ENCODE data around the gene NUP133. TPM values are rescaled to one million over a fixed set of nuclear protein-coding genes. Genes with fewer than 3 reads are reported as not detected.
A peak's percentile ranks its signal among the peaks of the same experiment; 100 is the strongest.
"Not testable (repeated sequence)": the region's sequence is repeated elsewhere in the genome, so short reads cannot be mapped to it uniquely, and the experiment has no call there.

NUP133 gene
- total RNA-seq, 3 donors from 2014 or later, result 29.4 to 48.4 (median 31.8) TPM

DNA sequence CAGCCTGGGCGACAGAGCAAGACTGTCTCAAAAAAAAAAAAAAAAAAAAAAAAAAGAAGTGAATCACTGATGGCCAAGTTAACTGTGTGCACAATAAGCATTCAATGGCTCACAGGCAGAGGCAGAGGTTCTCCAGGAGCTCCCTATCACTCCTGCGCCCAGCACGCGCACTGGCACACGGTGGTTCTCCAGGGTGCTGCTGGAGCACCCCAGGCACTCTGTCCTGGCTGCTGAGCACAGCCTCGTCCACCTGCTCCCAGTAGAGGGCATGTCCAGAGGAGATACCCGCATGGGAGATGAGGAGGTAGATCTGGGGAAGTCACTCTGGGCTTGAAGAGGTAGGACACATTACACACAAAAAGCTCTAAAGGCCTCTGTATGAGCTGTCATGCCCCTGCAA lies 21.5 kb upstream of the NUP133 start:
- no peaks in the 10 kb centered on the region for H3K4me1 ChIP-seq
- intact Hi-C loops (cut with DNase I; ENCODE audit: low total_unique reads), result no loop called here
- no peaks in the 10 kb centered on the region for H3K27me3 ChIP-seq
- H3K27ac ChIP-seq, result no peak overlapping the region
- TF ChIP-seq POLR2A (IDR thresholded peaks at IDR 0.05) (no peak), POLR2AphosphoS5 (IDR thresholded peaks at IDR 0.05) (no peak)
- TF ChIP-seq, protein P1, sequence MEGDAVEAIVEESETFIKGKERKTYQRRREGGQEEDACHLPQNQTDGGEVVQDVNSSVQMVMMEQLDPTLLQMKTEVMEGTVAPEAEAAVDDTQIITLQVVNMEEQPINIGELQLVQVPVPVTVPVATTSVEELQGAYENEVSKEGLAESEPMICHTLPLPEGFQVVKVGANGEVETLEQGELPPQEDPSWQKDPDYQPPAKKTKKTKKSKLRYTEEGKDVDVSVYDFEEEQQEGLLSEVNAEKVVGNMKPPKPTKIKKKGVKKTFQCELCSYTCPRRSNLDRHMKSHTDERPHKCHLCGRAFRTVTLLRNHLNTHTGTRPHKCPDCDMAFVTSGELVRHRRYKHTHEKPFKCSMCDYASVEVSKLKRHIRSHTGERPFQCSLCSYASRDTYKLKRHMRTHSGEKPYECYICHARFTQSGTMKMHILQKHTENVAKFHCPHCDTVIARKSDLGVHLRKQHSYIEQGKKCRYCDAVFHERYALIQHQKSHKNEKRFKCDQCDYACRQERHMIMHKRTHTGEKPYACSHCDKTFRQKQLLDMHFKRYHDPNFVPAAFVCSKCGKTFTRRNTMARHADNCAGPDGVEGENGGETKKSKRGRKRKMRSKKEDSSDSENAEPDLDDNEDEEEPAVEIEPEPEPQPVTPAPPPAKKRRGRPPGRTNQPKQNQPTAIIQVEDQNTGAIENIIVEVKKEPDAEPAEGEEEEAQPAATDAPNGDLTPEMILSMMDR (IDR thresholded peaks at IDR 0.05), result no peak
- H3K9me3 ChIP-seq, result no peaks in the 10 kb centered on the region
- no peak overlapping the region for H3K4me3 ChIP-seq
- DNase-seq (ENCODE audit: low spot score in 2 of 2), result no peak
- H3K36me3 ChIP-seq, result peaks cover 10% of the 10 kb centered on the region

DNA sequence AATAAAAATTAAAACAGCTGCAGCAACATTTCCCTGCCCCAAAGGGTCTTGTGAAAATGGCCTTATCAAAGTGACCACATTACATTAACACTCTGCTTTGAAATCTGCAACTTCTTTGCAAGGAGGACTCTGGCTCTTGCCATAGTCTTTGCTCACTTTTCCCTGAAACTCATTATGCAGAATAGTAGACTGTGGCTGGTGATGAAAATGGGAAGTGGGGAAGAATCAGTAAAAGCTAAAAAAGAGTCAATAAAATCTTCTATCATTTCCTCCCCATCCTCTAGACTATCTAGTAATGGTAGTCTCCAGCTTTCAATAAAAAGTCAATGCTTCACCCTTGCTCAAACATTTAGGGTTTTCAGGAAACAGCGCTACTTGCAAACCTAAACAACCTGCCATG lies 18.6 kb upstream of the NUP133 start:
- no peaks in the 10 kb centered on the region for H3K4me1 ChIP-seq
- peaks cover 4% of the 10 kb centered on the region for H3K36me3 ChIP-seq
- intact Hi-C loops (cut with DNase I; ENCODE audit: low total_unique reads), result no loop called here
- no peak for TF ChIP-seq POLR2AphosphoS5 (IDR thresholded peaks at IDR 0.05)
- no peak for TF ChIP-seq POLR2A (IDR thresholded peaks at IDR 0.05)
- no peak overlapping the region for H3K27ac ChIP-seq
- H3K27me3 ChIP-seq, result no peaks in the 10 kb centered on the region
- no peaks in the 10 kb centered on the region for H3K9me3 ChIP-seq
- H3K4me3 ChIP-seq, result no peak overlapping the region
- no peak for DNase-seq (ENCODE audit: low spot score in 2 of 2)

DNA sequence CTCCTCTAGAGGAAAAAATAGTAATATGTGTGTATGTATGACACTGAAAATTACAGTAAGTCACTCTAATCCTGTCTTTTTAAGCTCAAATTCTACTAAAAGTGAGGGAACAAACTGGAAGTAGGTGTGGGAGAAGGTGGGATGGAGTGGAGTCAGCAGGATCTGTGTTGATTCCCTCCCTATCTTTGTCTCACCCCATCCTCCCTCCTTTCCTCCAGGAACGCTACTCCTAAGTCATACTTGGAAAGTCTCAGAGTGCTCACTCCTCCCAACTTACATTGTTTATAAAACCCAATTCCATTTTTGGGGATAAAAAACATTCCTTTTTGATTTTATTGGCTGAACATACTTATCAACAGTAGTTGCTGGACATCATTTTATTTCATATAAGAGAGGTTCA lies 14.9 kb upstream of the NUP133 start:
- intact Hi-C loops (cut with DNase I; ENCODE audit: low total_unique reads), result loop anchor here (5.0 kb wide), 1 partner anchor 161 kb away; no protein-coding TSS in a partner anchor
- TF ChIP-seq POLR2AphosphoS5 (IDR thresholded peaks at IDR 0.05), result no peak
- TF ChIP-seq, protein P1 (IDR thresholded peaks at IDR 0.05), result no peak
- TF ChIP-seq POLR2A (IDR thresholded peaks at IDR 0.05), result no peak
- no peak overlapping the region for H3K4me3 ChIP-seq
- no peak overlapping the region for H3K27ac ChIP-seq
- H3K4me1 ChIP-seq, result no peaks in the 10 kb centered on the region
- DNase-seq (ENCODE audit: low spot score in 2 of 2), result no peak
- no peaks in the 10 kb centered on the region for H3K36me3 ChIP-seq
- no peaks in the 10 kb centered on the region for H3K27me3 ChIP-seq
- no peaks in the 10 kb centered on the region for H3K9me3 ChIP-seq

GRCh38 chr1:229514578-229515275 lies 6.6 kb upstream of the NUP133 start:
- Histone ChIP-seq H3K4me1 (no peaks in the 10 kb centered on the region), H3K4me3 (no peak overlapping the region), H3K27me3 (no peaks in the 10 kb centered on the region), H3K27ac (no peak overlapping the region), H3K36me3 (no peaks in the 10 kb centered on the region), H3K9me3 (no peaks in the 10 kb centered on the region)
- intact Hi-C loops (cut with DNase I; ENCODE audit: low total_unique reads), result no loop called here
- TF ChIP-seq, protein P1 (IDR thresholded peaks at IDR 0.05), result peak; percentile 29 to 79 (median 64)
- TF ChIP-seq POLR2A (IDR thresholded peaks at IDR 0.05), result no peak
- peak in 1 of 2 donors; percentile 68 for DNase-seq (ENCODE audit: low spot score in 2 of 2)

- DNase-seq (ENCODE audit: low spot score in 2 of 2); H3K4me1 ChIP-seq; H3K27me3 ChIP-seq; intact Hi-C loops (cut with DNase I; ENCODE audit: low total_unique reads); H3K27ac ChIP-seq; H3K36me3 ChIP-seq; H3K9me3 ChIP-seq; H3K4me3 ChIP-seq: not testable (repeated sequence)
Measured at GRCh38 chr1:229511625-229512024, 3.5 kb upstream of the NUP133 start.

GRCh38 chr1:229511201-229511600 lies 3.1 kb upstream of the NUP133 start:
- intact Hi-C loops (cut with DNase I; ENCODE audit: low total_unique reads); H3K4me3 ChIP-seq: not testable (repeated sequence)

More at GRCh38 chr1:229511201-229511600, 3.1 kb upstream of the NUP133 start:
- H3K27me3 ChIP-seq; DNase-seq (ENCODE audit: low spot score in 2 of 2); H3K27ac ChIP-seq; H3K9me3 ChIP-seq; H3K36me3 ChIP-seq; H3K4me1 ChIP-seq: not testable (repeated sequence)

Data from breast epithelium (tissue), 4 donors.